Testis (tissue), 2 donors: Measurements from ENCODE around the gene ALOXE3.

Experiments
- CTCF ChIP-seq, 3 experiments: fragments of 450-650 bp in 2 of 3; fragments of 200-600 bp in 1 of 3; sonication (generic) in 1 of 3; IDR thresholded peaks; one replicate each; pipeline ENCODE4 v1.5.1; 2016 to 2019; ENCODE audit warnings: antibody characterized with exemption in 3 of 3, mild to moderate bottlenecking in 2 of 3, moderate library complexity in 1 of 3
- POLR2A ChIP-seq: fragments of 450-650 bp; IDR thresholded peaks from one replicate; pipeline ENCODE4 v1.6.1; 2017; ENCODE audit warnings: antibody characterized with exemption, mild to moderate bottlenecking, moderate library complexity

- TF ChIP-seq CTCF (IDR thresholded peaks at IDR 0.05) (no peak), POLR2A (no peak)
These were observed 38.0 kb downstream of the ALOXE3 start for GRCh38 chr17:8080208-8080798.
